IPS-11a (cell line): ENCODE data around the gene ARRDC2.
A peak's percentile ranks its signal among the peaks of the same experiment; 100 is the strongest.
"Not testable (repeated sequence)": the region's sequence is repeated elsewhere in the genome, so short reads cannot be mapped to it uniquely, and the experiment has no call there.

Experiments
- H3K4me3 ChIP-seq: one replicate; pipeline ENCODE4 v1.5.1; 2013; ENCODE audit warnings: low read depth, low read length, control low read depth

Gene ARRDC2

GRCh38 chr19:17989425-17990094 is 18.4 kb upstream of the ARRDC2 start:
- H3K4me3 ChIP-seq = no peak overlapping the region

GRCh38 chr19:17993076-17993813 is 14.7 kb upstream of the ARRDC2 start:
- H3K4me3 ChIP-seq = no peak overlapping the region

- H3K4me3 ChIP-seq = no peak overlapping the region
Measured at GRCh38 chr19:17996826-17997316, 11.1 kb upstream of the ARRDC2 start.

- no peak overlapping the region for H3K4me3 ChIP-seq
Measured at GRCh38 chr19:17997969-17998826, 9.8 kb upstream of the ARRDC2 start.

DNA sequence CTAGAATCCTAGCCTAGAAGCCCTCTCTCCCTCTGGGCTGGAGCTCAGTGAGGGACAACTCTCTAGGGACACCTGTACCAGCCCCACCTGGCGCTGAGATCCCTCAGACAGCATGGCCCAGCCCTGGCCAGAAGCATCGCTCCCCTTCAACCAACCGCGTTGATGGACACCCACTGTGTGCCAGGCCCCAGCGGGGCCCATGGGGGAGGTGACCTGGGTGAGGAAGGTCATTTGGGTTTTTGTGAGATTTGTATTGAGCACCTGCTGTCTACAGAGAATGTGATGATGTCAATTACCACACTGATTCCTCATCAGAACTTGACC is 9.2 kb upstream of the ARRDC2 start:
- H3K4me3 ChIP-seq = no peak overlapping the region

GRCh38 chr19:17999684-18000479 is 8.1 kb upstream of the ARRDC2 start:
- no peak overlapping the region for H3K4me3 ChIP-seq

- peak overlapping the region; percentile 50 for H3K4me3 ChIP-seq
Measured at GRCh38 chr19:18000480-18000914, 7.5 kb upstream of the ARRDC2 start.

DNA sequence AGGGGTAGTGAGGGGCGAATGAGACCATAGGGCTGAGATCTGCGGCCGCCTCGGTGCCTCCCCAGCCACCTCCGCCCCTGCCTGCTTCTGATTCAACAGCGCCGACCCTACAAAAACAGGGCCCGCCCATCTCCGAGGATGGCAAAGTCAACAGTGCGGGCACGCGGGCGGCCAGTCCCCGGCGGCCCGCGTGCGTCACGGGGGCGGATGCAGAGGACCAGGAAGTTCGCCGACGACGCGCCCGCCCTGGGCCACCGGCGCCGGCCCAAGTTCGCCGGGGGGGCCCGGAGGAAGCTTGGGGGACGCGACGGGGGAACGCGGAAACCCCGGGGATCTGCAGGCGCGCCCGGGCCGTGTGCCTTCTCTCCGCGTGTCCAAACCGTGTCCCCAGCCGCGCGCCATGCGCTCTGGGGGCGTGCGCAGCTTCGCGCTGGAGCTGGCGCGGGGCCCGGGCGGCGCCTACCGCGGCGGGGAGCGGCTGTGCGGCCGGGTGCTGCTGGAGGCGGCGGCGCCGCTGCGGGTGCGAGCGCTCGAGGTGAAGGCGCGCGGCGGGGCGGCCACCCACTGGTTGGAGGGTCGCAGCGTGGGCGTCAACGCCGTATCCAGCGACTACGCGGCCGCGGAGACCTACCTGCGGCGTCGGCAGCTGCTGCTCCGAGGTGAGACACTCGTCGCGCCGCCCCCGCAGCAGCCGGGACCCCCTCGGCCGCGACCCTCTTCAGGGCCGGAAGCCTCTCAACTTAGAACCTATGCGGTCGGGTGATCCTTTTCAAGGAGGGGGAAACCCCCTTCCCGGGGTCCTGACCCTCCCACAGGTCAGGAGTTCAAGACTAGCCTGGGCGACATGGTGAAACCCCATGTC is 6.8 kb upstream of the ARRDC2 start:
- peak overlapping the region; percentile 50 for H3K4me3 ChIP-seq

GRCh38 chr19:18001777-18002345 is 6.1 kb upstream of the ARRDC2 start:
- H3K4me3 ChIP-seq = peak overlapping the region; percentile 50

DNA sequence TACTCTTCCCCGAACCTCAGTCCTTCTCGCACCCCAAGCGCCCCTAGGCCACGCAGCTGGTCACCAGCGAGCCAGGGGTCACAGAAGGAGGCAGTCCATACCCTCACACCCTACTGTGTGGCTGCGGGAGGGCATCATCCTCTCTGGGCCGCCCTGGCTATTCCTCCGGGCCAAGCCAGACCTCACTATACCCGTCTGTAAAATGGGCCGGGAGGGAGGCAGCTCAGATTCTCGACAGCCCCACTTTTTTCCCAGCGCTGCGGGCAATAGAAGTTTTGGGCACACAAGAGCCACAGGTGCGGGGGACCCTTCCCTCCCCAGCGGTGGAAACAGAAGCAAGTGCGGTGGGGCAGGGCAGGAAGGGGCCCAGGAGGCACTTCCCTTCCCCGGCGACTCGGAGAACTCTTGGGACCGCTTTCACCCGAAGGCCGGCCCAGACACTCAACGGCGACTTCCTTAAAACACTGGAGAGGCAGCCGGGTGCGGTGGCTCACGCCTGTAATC is 5.6 kb upstream of the ARRDC2 start:
- H3K4me3 ChIP-seq = no peak overlapping the region

GRCh38 chr19:18005750-18006149 is 2.2 kb upstream of the ARRDC2 start:
- H3K4me3 ChIP-seq = not testable (repeated sequence)

GRCh38 chr19:18007044-18007916 is 690 bp upstream of the ARRDC2 start:
- peak overlapping the region; percentile 47 for H3K4me3 ChIP-seq

DNA sequence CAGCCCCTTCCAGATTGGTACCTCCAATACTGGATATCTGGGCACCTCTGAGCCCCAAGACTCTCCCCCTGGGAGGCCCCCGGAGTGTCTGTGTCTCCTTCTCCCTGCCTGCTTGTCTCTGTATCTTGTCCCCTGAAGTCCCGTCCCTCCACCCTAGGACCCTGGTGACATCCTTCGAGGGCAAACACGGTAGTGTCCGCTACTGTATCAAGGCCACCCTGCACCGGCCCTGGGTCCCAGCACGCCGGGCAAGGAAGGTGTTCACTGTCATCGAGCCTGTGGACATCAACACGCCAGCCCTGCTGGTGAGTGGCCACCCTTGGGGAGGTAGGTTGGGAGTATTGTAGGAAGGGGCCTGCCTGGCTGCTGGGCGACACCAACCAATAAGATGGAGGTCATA is 844 bp downstream of the ARRDC2 start:
- no peak overlapping the region for H3K4me3 ChIP-seq

DNA sequence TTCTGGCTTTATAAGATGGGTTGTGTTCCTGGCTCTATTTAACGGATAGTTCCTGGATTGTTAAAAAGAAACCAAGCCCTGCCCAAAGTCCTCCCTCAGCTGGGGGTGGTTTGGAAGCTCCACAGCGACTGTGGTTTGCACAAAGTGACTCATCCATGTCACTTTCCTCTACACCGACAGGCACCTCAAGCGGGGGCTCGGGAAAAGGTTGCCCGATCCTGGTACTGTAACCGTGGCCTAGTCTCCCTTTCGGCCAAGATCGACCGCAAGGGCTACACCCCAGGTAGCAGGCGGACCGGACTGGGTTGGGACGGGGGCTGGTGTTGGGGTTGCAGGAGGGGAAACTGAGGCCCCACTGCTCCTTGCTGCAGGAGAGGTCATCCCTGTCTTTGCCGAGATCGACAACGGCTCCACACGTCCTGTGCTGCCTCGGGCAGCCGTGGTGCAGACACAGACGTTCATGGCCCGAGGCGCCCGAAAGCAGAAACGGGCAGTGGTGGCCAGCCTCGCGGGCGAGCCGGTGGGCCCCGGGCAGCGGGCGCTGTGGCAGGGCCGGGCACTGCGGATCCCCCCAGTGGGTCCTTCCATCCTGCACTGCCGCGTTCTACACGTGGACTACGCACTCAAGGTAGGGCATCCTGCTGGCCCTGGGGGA is 1.6 kb downstream of the ARRDC2 start:
- H3K4me3 ChIP-seq = no peak overlapping the region

- no peak overlapping the region for H3K4me3 ChIP-seq
Measured at GRCh38 chr19:18010149-18010548, 2.2 kb downstream of the ARRDC2 start.

DNA sequence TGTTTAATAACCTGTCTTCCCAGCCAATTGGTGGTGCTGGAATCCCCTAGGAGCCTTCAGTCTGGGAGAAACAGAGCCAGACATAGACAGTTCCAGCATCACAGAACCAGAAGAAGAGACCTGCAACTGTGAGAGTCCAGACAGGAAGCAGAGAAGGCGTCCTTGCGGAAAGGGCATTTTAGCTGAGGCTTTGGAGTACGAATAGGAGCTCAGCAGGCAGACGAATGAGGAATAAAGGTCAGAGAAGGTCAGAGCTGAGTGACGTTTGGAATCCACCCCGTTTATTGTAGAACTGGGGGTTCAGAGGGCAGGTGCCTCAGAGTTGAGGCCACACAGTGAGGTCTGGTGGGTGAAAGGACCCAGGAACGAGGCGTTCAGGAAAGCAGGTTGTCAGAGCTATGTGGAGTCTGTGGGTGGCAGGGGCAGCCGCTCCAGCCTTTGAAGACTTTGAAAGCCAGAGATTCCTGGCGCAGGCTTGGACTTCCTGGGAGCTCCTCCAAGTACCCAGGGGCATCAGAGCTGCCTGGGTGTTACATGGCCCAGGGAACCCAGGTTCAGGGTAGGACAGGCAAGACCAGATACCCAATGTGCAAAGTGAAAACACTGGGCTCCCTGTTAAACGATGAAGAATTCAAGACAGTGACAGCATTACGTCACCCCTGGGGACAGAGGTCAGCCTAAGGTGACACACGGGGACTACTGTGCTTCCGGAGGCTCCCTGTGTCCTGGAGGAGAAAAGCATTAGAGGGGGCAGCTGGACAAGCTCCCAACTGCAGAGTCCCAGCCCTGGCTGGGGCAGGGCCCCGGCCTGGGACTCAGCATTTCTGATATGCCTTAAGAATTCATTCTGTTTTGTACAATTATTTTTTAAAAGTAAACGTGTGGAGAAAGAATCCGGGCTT is 5.5 kb downstream of the ARRDC2 start:
- H3K4me3 ChIP-seq = no peak overlapping the region

GRCh38 chr19:18014197-18014596 is 6.2 kb downstream of the ARRDC2 start:
- H3K4me3 ChIP-seq = no peak overlapping the region
